HG03139 (cell line): ENCODE measurements around the gene SLC35B1.
"Not testable (repeated sequence)": the region's sequence is repeated elsewhere in the genome, so short reads cannot be mapped to it uniquely, and the experiment has no call there.

Experiments
- ATAC-seq: cut with Tn5 transposase; IDR thresholded peaks from one replicate; pipeline ENCODE4 v1.9.1; 2021; ENCODE audit not compliant: unreplicated experiment

The SLC35B1 gene

DNA sequence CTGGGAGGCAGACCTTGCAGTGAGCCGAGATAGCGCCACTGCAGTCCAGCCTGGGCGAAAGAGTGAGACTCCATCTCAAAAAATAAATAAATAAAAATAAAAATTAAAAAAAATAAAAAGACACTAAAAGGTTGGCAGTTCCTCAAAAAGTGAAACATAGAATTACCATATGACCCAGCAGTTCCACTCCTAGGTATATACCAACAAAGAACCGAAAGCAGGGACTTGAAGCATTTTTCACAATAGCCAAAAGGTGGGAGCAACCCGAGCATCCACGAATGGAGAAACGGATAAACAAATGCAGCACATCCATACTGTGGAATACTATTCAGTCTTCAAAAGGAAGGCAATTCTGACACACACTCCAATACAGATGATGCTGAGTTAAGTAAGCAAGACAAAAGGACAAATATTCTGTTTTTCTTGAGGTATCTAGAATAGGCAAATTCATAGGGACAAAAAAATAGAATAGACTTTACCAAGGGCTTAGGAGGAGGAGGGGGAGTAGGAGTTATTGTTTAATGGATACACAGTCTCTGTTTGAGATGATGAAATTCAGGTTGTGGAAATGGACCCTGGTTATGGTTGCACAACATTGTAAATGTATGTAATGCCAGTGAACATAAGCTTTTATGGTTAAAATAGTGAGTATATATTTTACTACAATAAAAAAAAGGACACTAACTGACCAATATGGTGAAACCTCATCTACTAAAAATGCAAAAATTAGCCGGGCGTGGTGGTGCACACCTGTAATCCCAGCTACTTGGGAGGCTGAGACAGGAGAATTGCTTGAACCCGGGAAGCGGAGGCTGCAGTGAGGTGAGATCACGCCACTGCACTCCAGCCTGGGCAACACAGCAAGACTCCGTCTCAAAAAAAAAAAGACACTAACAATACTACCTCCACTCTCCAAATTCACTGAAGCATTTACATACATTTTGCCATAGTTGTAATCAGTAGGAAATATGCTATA is 27.0 kb upstream of the SLC35B1 start:
- no peak for ATAC-seq

- ATAC-seq: no peak
Measured at GRCh38 chr17:49731435-49731831, 23.7 kb upstream of the SLC35B1 start.

DNA sequence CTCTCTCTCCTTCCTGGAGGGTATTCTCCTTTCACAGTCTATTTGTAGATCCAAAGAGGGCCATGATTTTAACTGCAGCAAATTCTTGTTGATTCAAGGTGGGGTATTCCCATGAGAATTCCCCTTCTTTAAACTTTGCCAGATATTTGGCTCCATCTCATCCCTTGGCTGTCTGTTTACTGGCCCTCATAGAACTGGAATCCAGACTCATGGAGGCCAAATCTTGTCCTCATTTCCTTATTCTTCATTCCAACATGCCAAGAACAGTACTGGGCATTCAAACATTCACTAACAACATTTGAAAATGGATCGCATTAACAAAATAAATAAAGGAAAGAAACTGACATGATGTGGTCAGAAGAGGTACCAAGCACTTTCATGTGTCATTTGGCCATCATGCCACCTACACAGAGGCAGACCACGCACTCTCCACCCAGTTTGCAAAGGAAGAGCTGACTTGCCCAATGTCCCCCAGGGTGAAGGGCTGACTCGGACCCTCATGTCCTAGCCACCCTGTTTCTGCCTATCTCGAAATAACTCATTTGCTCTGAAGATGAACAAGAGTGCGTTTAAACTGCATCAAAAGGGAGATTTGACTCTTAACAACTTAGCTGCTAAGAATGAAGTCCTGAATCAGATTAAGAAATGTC is 23.1 kb upstream of the SLC35B1 start:
- no peak for ATAC-seq

GRCh38 chr17:49730078-49730784 is 22.5 kb upstream of the SLC35B1 start:
- no peak for ATAC-seq

GRCh38 chr17:49729069-49729468 is 21.3 kb upstream of the SLC35B1 start:
- no peak for ATAC-seq

DNA sequence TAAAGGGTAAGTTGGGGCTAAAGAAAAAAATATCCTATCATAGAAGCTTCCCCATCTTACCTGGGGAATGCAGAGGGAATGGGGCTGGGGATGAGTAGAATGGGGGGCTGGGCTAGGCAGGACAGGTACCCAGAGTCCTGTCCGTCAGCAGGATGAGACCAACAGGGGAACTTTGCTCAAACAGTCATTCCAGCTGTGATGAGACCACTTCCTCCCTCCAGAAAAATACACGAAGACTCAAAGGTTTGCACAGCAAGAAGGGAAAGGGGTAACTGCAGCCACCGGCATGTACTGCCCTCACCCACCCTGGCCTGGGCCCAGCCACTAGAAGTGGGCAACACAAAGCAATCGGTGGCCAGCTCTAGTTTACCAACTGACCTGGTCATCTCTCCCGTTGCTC is 20.7 kb upstream of the SLC35B1 start:
- no peak for ATAC-seq

GRCh38 chr17:49727380-49727779 is 19.6 kb upstream of the SLC35B1 start:
- ATAC-seq: no peak

- ATAC-seq: no peak
Measured at GRCh38 chr17:49725452-49726130, 17.8 kb upstream of the SLC35B1 start.

DNA sequence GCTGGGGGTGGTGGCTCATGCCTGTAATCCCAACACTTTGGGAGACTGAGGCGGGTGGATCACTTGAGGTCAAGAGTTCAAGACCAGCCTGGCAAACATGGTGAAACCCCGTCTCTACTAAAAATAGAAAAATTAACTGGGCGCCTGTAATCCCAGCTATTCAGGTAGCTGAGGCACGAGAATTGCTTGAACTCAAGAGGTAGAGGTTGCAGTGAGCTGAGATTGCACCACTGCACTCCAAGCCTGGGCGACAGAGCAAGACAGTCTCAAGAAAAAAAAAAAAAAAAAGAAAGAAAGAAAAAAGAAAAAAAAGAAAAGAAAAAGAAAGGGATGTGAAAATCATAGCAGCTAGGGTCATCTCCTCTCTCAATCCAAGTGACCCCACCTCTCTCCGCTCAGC is 16.8 kb upstream of the SLC35B1 start:
- not testable (repeated sequence) for ATAC-seq

DNA sequence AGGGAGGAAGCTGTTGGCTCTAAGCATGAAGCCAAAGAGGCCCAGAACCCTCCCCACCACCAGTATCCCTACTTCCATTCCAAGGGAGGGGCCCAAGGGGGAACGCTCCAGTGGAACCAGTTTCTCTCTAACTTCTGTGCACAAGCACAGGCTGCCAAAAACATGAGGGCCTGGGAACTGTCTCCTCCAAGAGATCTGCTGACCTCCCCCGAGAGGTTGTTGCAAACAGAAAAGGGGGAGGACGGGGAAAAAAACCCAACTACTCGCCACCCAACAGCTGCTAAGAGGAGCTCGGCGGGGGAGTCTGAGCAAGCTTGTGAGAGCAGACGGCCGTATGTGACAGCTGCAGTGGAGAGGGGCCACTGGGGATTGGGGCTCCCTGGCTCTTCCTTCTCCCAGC is 15.7 kb upstream of the SLC35B1 start:
- ATAC-seq: no peak

GRCh38 chr17:49722066-49722465 is 14.3 kb upstream of the SLC35B1 start:
- no peak for ATAC-seq

- no peak for ATAC-seq
Measured at GRCh38 chr17:49717371-49717861, 9.7 kb upstream of the SLC35B1 start.

DNA sequence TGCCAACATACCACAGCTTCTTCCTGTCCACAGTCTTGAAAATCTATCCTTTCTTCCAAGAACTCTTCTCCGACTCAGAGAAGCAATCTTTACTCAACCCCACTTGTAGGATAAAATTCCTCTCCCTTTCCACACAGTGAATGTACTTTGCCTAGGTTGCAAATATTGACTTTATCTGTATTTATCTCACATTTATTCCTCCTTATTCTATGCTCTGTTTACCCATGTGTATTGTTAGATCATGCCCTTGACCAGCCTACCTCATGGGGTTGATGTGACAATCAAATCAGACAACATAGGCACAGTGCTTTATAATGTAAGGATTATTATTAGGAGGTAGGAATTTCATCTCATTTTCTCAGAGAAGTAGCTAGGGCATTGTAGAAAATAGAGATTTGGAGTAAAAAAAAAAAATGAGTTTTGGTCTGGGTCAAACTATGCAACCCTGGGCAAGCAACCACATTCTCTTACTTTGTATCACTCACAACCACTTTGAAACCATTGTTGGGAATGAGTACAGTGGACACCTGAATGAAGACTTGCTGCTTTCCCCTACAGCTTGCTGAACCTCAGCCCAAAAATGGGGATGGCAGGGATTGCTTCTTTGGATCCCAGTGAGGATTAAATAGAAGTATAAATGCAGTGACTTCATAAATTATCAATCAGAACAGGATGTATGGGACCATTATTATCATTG is 9.1 kb upstream of the SLC35B1 start:
- ATAC-seq: no peak

- ATAC-seq: no peak
Measured at GRCh38 chr17:49715717-49716279, 8.0 kb upstream of the SLC35B1 start.

- ATAC-seq: no peak
Measured at GRCh38 chr17:49715216-49715615, 7.5 kb upstream of the SLC35B1 start.

DNA sequence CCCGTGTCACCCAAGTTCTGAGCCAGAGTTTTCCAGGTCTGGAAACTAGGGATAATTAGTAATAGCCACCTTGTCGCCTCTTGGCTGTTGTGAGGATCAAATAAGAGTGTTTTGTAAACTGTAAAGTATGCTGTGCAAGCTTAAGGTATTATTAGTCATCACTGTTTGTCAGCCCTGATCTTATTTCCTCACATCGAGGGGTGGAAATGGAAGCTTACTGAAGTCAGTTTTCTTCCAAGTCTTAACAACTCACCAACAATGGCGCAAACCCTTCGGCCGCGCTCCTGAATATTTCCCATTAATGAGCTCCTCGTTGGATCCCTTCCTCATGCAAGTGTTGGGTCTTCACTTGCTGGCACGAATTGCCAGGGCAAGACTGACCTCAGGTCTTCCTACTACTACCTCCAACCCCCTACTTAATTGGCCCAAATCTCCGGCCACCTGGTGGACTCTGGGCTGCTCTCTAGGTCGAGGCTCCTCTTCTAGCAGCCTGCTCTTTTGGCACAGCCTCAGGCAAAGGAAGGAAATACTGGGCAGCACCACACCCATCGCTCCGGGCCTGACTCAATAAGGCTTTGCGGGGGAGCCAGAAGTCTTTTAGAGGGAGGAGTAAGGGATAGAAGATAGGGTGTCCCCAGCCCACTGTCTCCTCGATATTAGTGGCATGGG is 885 bp upstream of the SLC35B1 start:
- ATAC-seq: no peak

DNA sequence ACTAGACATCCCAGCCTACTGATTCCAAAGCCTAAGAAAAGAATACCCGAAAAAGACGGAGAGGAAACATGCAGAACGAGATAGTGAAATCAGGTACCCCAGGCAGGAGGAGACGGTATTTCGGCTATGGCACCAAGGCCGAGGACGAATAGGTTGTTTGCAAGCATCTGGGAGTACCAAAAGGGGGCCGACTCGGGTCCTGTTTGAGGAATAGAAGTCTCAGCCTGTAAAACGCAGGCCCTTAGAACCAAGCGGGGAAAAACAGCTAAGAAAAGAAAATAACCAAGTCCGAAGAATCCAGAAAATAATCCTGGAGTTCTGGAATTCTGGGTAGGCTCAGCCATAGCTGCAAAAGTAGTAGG is 537 bp downstream of the SLC35B1 start:
- no peak for ATAC-seq

DNA sequence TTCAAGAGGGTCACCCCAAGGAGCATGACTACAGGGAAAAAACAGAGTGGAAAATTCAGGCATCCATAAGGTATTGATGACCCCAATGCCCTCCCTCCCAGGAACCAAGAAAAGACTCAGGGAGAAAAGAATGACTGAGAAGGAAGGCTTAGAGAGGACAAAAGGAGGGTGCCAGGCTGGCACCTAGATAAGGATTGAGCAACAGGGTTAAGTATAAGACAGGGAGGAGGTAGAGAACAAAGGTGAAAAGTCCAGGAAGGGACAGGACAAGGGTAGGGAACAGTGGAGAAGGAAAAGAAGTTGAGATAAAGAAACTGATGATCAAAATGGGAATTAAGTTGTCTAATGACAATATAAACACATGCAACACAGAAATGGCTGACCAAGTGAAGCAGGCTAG is 2.5 kb downstream of the SLC35B1 start:
- no peak for ATAC-seq

DNA sequence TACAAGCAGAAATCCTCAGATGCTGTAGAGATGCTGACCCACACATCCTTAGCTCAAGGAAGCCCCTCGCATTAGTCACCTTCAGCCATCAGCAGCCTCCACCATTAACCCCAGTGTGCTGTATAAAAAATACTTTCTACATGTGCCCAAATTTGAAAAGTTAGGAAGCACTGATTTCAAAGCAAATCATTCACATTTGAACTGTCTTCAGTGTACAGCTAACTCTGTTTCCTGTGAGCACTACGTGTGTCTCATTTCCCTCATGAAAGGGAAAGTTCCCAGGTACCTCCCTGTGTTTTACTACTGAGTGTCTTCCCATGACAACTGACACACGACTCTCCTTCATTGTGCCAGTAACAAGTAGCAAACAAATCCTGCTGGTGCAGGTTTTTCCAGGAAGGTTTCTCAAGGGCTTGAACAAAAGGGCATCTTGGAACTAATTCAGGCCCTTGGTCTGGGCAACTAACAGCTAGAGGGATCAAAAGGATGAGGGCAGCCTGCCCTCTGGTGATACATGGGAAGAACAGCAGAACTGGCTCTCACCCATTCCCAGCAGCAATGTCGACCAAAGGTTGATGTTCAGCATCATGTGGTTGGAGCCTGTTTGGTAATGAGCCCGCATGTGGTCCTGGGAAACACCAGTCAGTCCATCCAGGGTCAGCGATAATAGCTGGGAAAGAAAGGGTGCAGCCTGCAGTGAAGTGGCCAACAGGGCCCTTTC is 4.0 kb downstream of the SLC35B1 start:
- no peak for ATAC-seq
